Mesenchymal stem cell (in vitro differentiated cells and primary cell): Measurements from ENCODE around the gene VIPR2.

Source experiments
- DNase-seq: peaks from one replicate; pipeline ENCODE4 v3.0.0-alpha.2; 2013
- H2AFZ ChIP-seq: one replicate; pipeline ENCODE4 v1.6.1; 2013; ENCODE audit warnings: low read depth, mild to moderate bottlenecking, control low read depth, inconsistent platforms, low read length, moderate library complexity
- H2AK5ac ChIP-seq: 2 replicates; pipeline ENCODE4 v1.6.1; 2013; ENCODE audit warnings: low read length, moderate library complexity, mild to moderate bottlenecking, inconsistent platforms; ENCODE audit not compliant: severe bottlenecking
- H2BK120ac ChIP-seq: one replicate; pipeline ENCODE4 v1.6.1; 2013; ENCODE audit warnings: low read depth, mild to moderate bottlenecking, inconsistent platforms, low read length, moderate library complexity
- H2BK12ac ChIP-seq, 2 experiments: one replicate each; pipeline ENCODE4 v1.6.1; 2013; ENCODE audit warnings: inconsistent platforms in 2 of 2, low read length in 2 of 2, mild to moderate bottlenecking in 2 of 2, moderate library complexity in 2 of 2, control low read depth in 1 of 2
- H2BK15ac ChIP-seq: one replicate; pipeline ENCODE4 v1.6.1; 2013; ENCODE audit warnings: mild to moderate bottlenecking, low read depth, inconsistent platforms; ENCODE audit not compliant: poor library complexity, severe bottlenecking
- H2BK5ac ChIP-seq: 2 replicates; pipeline ENCODE4 v1.6.1; 2013; ENCODE audit warnings: low read depth, mild to moderate bottlenecking, low read length, control low read depth, inconsistent platforms; ENCODE audit not compliant: poor library complexity, severe bottlenecking
- H3K14ac ChIP-seq, 2 experiments: one replicate each; pipeline ENCODE4 v1.6.1; 2013; ENCODE audit warnings: inconsistent platforms in 2 of 2, low read length in 2 of 2, control low read depth in 1 of 2, mild to moderate bottlenecking in 1 of 2, moderate library complexity in 1 of 2
- H3K18ac ChIP-seq, 2 experiments: one replicate each; pipeline ENCODE4 v1.6.1; 2013; ENCODE audit warnings: inconsistent platforms in 2 of 2, low read length in 2 of 2, control low read depth in 1 of 2, low read depth in 1 of 2, mild to moderate bottlenecking in 1 of 2
- H3K23ac ChIP-seq, 2 experiments: one replicate each; pipeline ENCODE4 v1.6.1; 2013; ENCODE audit warnings: inconsistent platforms in 2 of 2, low read length in 2 of 2, mild to moderate bottlenecking in 2 of 2, moderate library complexity in 2 of 2, control low read depth in 1 of 2
- H3K27ac ChIP-seq: 2 replicates; pipeline ENCODE4 v1.5.1; 2013; ENCODE audit warnings: mild to moderate bottlenecking, moderate library complexity, low read length, control low read depth, inconsistent platforms; ENCODE audit not compliant: poor library complexity, severe bottlenecking
- H3K27me3 ChIP-seq, 2 experiments: 2 replicates each; pipeline versions ENCODE4 v1.6.1 to v1.7.0; 2013; ENCODE audit warnings: low read length in 2 of 2, mild to moderate bottlenecking in 2 of 2, moderate library complexity in 2 of 2, control low read depth in 1 of 2, inconsistent platforms in 1 of 2; ENCODE audit not compliant: control insufficient read depth in 1 of 2, insufficient read depth in 1 of 2
- H3K36me3 ChIP-seq, 2 experiments: 2 replicates each; pipeline versions ENCODE4 v1.6.1 to v1.7.0; 2013; ENCODE audit warnings: low read length in 2 of 2, control low read depth in 1 of 2, inconsistent platforms in 1 of 2, low read depth in 1 of 2, mild to moderate bottlenecking in 1 of 2; ENCODE audit not compliant: insufficient read depth in 2 of 2, control insufficient read depth in 1 of 2
- H3K4ac ChIP-seq, 2 experiments: one replicate each; pipeline ENCODE4 v1.6.1; 2013; ENCODE audit warnings: inconsistent platforms in 2 of 2, low read length in 2 of 2, mild to moderate bottlenecking in 2 of 2, moderate library complexity in 2 of 2, control low read depth in 1 of 2, low read depth in 1 of 2
- H3K4me1 ChIP-seq: 2 replicates; pipeline ENCODE4 v1.6.1; 2013; ENCODE audit warnings: low read depth, low read length, control low read depth; ENCODE audit not compliant: control insufficient read depth, insufficient read depth
- H3K4me2 ChIP-seq: 2 replicates; pipeline ENCODE4 v1.6.1; 2013; ENCODE audit warnings: low read length, mild to moderate bottlenecking, inconsistent platforms; ENCODE audit not compliant: poor library complexity, severe bottlenecking
- H3K4me3 ChIP-seq, 2 experiments: 2 replicates each; pipeline versions ENCODE4 v1.5.1 to v1.7.0; 2013; ENCODE audit warnings: low read length in 2 of 2, mild to moderate bottlenecking in 2 of 2, control low read depth in 1 of 2, low read depth in 1 of 2; ENCODE audit not compliant: insufficient read depth in 1 of 2
- H3K79me1 ChIP-seq: replicated peaks from 2 replicates; pipeline ENCODE4 v1.6.1; 2013; ENCODE audit warnings: mild to moderate bottlenecking, control low read depth, low read length, inconsistent platforms; ENCODE audit not compliant: poor library complexity, severe bottlenecking
- H3K9ac ChIP-seq: 2 replicates; pipeline ENCODE4 v1.7.0; 2013; ENCODE audit warnings: mild to moderate bottlenecking, low read length, moderate library complexity
- H3K9me3 ChIP-seq: 2 replicates; pipeline ENCODE4 v1.7.0; 2013; ENCODE audit warnings: mild to moderate bottlenecking, low read length; ENCODE audit not compliant: control insufficient read depth
- H4K8ac ChIP-seq: one replicate; pipeline ENCODE4 v1.6.1; 2013; ENCODE audit warnings: inconsistent platforms, mild to moderate bottlenecking, low read length, moderate library complexity
- H4K91ac ChIP-seq: one replicate; pipeline ENCODE4 v1.6.1; 2013; ENCODE audit warnings: mild to moderate bottlenecking, low read length, inconsistent platforms
- WGBS: methylation state at CpG from one replicate; pipeline ENCODE4 v1.1.7; 2013; ENCODE audit warnings: mixed read lengths; 5-methylcytosine and 5-hydroxymethylcytosine counted together

Gene VIPR2

GRCh38 chr7:159051916-159052315, 92.8 kb downstream of the VIPR2 start:
- Histone ChIP-seq H3K23ac (no peak overlapping the region), H3K79me1 (no peaks in the 10 kb centered on the region), H2BK12ac (no peak overlapping the region), H3K4me1 (no peaks in the 10 kb centered on the region), H2BK120ac (no peak overlapping the region), H4K91ac (no peak overlapping the region), H2AK5ac (no peak overlapping the region), H4K8ac (no peak overlapping the region), H3K14ac (no peak overlapping the region), H3K27ac (no peak overlapping the region), H2BK15ac (no peak overlapping the region), H3K9me3 (peaks cover 4% of the 10 kb centered on the region), H3K4me3 (no peak overlapping the region), H2AFZ (no peak overlapping the region), H3K36me3 (no peaks in the 10 kb centered on the region), H3K9ac (no peak overlapping the region), H2BK5ac (no peak overlapping the region), H3K18ac (no peak overlapping the region), H3K27me3 (peaks cover 0 to 10% of the 10 kb centered on the region in 2 experiments), H3K4me2 (no peak overlapping the region), H3K4ac (no peak overlapping the region)
- 17% methylated on average over 1 of the region's 2 CpGs for WGBS
- DNase-seq: no peak

- no peak overlapping the region for H2BK5ac ChIP-seq
- H2BK120ac ChIP-seq: no peak overlapping the region
- H3K14ac ChIP-seq: no peak overlapping the region
- no peak overlapping the region for H4K8ac ChIP-seq
- H3K18ac ChIP-seq: no peak overlapping the region
- no peak for DNase-seq
- no peaks in the 10 kb centered on the region for H3K79me1 ChIP-seq
- no peaks in the 10 kb centered on the region for H3K4me1 ChIP-seq
- H4K91ac ChIP-seq: no peak overlapping the region
- no peaks in the 10 kb centered on the region for H3K36me3 ChIP-seq
- H3K4me2 ChIP-seq: no peak overlapping the region
- 100% methylated on average over 2 of the region's 2 CpGs for WGBS
- no peak overlapping the region for H3K4me3 ChIP-seq
- no peak overlapping the region for H2BK15ac ChIP-seq
- H2AK5ac ChIP-seq: no peak overlapping the region
- H3K9ac ChIP-seq: no peak overlapping the region
- H3K9me3 ChIP-seq: peaks cover 4% of the 10 kb centered on the region
- no peak overlapping the region for H3K4ac ChIP-seq
- H2BK12ac ChIP-seq: no peak overlapping the region
- H2AFZ ChIP-seq: no peak overlapping the region
- no peak overlapping the region for H3K23ac ChIP-seq
- no peak overlapping the region for H3K27ac ChIP-seq
- peaks cover 0 to 10% of the 10 kb centered on the region in 2 experiments for H3K27me3 ChIP-seq
Observed at GRCh38 chr7:159050704-159051103, 94.0 kb downstream of the VIPR2 start.

GRCh38 chr7:159049266-159050025, 95.2 kb downstream of the VIPR2 start:
- Histone ChIP-seq H3K23ac (no peak overlapping the region), H4K8ac (no peak overlapping the region), H3K4me2 (no peak overlapping the region), H3K27ac (no peak overlapping the region), H3K79me1 (no peaks in the 10 kb centered on the region), H2AK5ac (no peak overlapping the region), H2BK120ac (no peak overlapping the region), H3K4me1 (no peaks in the 10 kb centered on the region), H2AFZ (no peak overlapping the region), H3K27me3 (peaks cover 0 to 10% of the 10 kb centered on the region in 2 experiments), H3K9ac (no peak overlapping the region), H3K18ac (no peak overlapping the region), H2BK15ac (no peak overlapping the region), H4K91ac (no peak overlapping the region), H3K14ac (no peak overlapping the region), H3K36me3 (no peaks in the 10 kb centered on the region), H3K9me3 (peaks cover 4% of the 10 kb centered on the region), H3K4ac (no peak overlapping the region), H3K4me3 (no peak overlapping the region), H2BK12ac (no peak overlapping the region), H2BK5ac (no peak overlapping the region)
- no peak for DNase-seq
- WGBS: 81% methylated on average over 14 of the region's 15 CpGs

GRCh38 chr7:159048656-159049055, 96.0 kb downstream of the VIPR2 start:
- H3K4me3 ChIP-seq: no peak overlapping the region
- no peak overlapping the region for H2BK5ac ChIP-seq
- peaks cover 4% of the 10 kb centered on the region for H3K9me3 ChIP-seq
- H3K14ac ChIP-seq: no peak overlapping the region
- H3K27me3 ChIP-seq: peaks cover 0 to 10% of the 10 kb centered on the region in 2 experiments
- H3K18ac ChIP-seq: no peak overlapping the region
- no peaks in the 10 kb centered on the region for H3K36me3 ChIP-seq
- H2BK12ac ChIP-seq: no peak overlapping the region
- H2BK15ac ChIP-seq: no peak overlapping the region
- no peaks in the 10 kb centered on the region for H3K79me1 ChIP-seq
- no peak overlapping the region for H3K4ac ChIP-seq
- H2BK120ac ChIP-seq: no peak overlapping the region
- no peak overlapping the region for H2AK5ac ChIP-seq
- no peaks in the 10 kb centered on the region for H3K4me1 ChIP-seq
- no peak for DNase-seq
- no peak overlapping the region for H4K8ac ChIP-seq
- no peak overlapping the region for H3K4me2 ChIP-seq
- no peak overlapping the region for H3K23ac ChIP-seq
- 69% methylated on average over 2 of the region's 2 CpGs for WGBS
- H2AFZ ChIP-seq: no peak overlapping the region
- no peak overlapping the region for H3K27ac ChIP-seq
- no peak overlapping the region for H4K91ac ChIP-seq
- no peak overlapping the region for H3K9ac ChIP-seq
